HEK293T (cell line): ENCODE data around the gene NPAS3.

Experiments used
- FOXK2 ChIP-seq: fragments of 450-650 bp; IDR thresholded peaks from 2 replicates; pipeline ENCODE4 v1.6.1; 2016; ENCODE audit warnings: mild to moderate bottlenecking
- LEF1 ChIP-seq: fragments of 450-650 bp; IDR thresholded peaks from 2 replicates; pipeline ENCODE4 v1.6.1; 2017; ENCODE audit warnings: mild to moderate bottlenecking, borderline replicate concordance
- TARDBP ChIP-seq: fragments of 450-650 bp; IDR thresholded peaks from 2 replicates; pipeline ENCODE4 v1.6.1; 2016

DNA sequence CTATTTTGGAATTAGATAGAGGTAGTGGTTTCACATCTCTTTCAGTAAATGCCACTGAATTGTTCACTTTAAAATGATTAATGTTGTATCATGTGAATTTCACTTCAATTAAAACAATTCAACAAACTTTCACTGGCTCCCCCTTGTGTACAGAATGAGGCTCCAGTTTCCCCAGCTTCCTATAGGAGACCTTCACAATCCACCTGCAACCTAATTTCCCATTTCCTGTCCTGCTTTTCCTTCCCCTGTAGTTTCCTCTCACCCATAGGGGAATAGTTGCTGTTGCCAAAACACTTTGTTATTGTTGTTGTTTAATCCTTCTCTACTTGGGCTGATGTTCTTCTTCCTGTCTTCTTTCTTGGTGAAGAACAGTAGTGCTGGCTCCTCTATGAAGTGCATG, 59.8 kb downstream of the NPAS3 start:
- no peak for TF ChIP-seq LEF1
- no peak for TF ChIP-seq TARDBP
- TF ChIP-seq FOXK2 = no peak
